HG03354 (cell line): ENCODE data around the gene ADSS1.
A peak's percentile ranks its signal among the peaks of the same experiment; 100 is the strongest.

ENCODE experiments used
- ATAC-seq: cut with Tn5 transposase; IDR thresholded peaks from one replicate; pipeline ENCODE4 v1.9.1; 2021; ENCODE audit warnings: mild to moderate bottlenecking; ENCODE audit not compliant: unreplicated experiment, poor library complexity, severe bottlenecking

The ADSS1 gene

DNA sequence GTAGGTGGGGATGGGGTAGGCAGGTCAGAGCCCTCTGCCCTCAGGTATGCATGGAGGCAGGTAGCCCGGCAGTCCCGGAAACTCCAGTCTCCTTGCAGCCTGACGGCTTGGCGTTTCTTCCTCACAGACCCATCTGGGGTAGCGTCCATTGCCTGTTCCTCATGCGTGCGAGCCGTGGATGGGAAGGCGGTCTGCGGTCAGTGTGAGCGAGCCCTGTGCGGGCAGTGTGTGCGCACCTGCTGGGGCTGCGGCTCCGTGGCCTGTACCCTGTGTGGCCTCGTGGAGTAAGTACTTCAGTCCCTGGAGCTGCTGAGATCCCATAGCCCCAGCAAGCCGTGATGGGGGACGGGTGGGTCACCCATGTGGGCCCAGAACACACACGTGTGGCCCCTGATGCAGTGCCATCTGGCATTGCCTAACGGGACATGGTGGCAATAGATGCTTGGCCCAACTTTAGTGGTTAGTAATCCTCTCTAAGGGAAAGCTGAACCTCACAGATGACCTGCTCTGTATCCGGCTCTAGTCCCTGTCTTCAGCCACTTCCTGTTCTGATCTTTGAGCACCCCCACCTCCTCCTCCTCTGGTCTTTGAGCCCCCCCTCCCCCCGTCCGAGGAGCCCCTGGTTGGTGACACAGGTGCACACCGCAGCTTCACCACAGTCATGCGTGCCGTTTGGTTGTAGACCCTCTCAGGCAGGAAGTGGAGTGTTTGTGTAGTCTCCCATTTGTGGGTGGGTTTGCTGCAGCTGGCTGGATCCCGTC, 32.6 kb downstream of the ADSS1 start:
- no peak for ATAC-seq

- ATAC-seq = no peak
These were observed 33.2 kb downstream of the ADSS1 start for GRCh38 chr14:104757238-104757585.

DNA sequence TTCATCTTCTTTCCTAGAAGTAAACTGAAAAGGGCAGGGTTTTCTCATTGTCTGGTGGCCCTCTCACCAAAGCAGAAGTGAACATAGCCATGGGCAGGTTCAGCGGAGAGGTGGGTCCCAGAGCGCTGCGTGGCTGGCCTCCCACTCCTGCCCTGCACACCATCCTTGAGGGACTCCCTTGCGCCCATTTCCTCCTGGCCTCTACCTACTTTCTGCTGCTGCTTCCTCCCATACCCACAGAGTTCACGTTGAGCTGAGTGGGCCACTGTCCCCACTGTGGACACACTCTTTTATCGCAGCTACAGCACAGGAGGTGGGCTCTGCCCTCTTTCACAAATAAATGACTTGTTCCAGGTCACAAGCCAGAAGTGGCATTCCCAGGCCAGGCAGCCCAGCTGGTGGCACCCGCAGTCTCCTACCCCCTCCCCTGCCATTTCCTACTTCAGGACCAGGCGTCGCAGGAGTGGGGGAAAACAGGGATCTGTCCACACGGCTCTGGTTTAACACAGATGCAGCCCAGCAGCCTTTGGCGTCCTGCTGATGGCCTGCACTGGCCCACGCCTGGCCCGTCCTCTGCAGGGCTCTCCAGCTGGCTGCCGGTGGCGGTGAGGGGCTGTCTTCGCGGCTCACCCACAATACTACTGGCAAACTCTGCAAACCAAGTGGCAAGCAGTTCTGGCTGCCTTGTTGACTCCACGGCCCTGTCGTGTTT, 33.8 kb downstream of the ADSS1 start:
- no peak for ATAC-seq

GRCh38 chr14:104758981-104759969, 35.2 kb downstream of the ADSS1 start:
- no peak for ATAC-seq

DNA sequence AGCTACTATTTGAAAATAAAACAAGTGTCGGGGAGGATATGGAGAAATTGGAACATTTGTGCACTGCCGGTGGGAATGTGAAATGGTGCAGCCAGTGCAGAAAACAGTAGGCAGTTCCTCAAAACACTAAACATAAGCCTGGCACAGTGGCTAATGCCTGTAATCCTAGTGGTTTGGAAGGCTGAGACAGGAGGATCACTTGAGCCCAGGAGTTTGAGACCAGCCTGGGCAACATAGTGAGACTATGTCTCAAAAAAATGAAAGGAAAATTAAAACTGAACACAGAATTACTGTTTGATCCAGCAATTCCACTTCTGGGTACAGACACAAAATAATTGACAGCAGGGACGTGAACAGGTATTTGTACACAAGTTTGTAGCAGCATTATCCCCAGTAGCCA, 41.5 kb downstream of the ADSS1 start:
- ATAC-seq = no peak

DNA sequence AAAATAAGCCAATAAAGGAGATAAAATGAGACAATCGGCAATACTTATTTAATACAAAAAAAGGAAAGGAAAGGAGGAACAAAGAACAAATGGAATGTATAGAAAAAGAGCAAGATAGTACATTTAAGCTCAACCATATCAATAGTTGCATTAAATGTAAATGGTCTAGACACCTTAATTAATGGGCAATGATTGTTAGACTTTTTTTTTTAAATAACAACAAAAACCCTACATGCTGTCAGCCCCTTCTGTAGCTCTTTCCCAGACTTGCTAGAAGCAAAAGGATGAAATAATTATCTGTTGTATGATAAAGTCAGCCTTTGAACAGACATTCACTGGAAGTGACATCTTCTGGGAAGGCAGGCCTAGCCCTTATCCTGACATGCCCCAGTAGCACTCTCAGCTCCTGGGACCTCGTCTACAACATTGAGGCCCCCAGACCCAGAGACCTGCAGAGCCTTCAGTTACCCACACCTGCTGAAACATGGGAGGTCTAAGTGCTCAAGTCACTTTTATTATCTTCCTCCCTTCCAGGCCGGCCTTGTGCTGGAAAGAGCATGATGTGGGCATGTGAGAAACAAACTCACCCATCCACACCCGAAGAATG, 42.3 kb downstream of the ADSS1 start:
- ATAC-seq = no peak

DNA sequence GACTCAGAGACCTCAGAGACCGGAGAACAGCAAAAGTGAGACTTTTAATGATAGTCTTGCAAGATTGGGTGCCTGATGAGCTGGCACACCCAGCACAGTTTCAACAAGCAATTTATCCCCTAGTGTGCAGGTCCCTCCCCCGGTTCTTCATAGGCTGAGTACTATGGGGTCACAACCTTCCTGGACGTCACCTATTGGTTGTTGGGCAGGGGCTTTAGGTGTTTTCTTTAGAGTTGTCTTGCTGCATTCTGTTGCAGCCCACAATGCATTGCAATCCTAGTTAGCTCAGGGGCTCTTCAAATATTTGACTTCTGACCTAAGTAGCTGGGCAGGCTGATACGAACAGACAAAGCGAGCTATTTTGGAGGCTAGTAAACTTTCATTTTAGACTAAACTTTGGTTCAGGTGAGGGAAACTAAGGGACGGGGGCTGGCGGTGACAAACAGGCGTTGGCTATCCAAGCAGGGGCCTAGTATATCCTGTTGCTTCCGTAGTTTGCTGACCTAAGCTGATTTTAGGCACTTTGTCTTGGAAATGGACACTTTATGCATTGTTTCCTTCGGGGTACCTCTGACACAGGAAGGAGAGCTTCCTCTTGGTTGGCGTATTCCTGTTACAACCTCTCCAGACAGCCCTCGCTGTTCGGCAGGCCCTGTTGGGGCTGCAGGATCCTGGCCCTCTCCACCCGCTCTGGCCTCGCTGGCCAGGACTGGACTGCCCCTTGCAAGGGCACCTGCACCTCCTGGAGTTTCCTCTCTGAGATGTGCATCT, 43.0 kb downstream of the ADSS1 start:
- no peak for ATAC-seq

DNA sequence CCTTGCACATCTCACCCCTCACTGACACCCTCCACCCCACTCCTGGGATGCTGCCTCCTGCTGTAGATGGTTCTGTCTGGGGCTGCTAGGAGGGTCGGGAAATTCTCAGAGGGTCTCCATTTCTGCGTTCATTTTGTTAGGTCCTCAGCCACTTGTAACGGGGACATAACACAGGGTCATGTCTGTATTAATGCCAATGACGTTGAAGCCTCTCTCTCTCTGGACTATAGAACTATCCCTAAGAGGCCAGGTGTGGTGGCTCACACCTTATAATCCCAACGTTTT, 43.5 kb downstream of the ADSS1 start:
- no peak for ATAC-seq

DNA sequence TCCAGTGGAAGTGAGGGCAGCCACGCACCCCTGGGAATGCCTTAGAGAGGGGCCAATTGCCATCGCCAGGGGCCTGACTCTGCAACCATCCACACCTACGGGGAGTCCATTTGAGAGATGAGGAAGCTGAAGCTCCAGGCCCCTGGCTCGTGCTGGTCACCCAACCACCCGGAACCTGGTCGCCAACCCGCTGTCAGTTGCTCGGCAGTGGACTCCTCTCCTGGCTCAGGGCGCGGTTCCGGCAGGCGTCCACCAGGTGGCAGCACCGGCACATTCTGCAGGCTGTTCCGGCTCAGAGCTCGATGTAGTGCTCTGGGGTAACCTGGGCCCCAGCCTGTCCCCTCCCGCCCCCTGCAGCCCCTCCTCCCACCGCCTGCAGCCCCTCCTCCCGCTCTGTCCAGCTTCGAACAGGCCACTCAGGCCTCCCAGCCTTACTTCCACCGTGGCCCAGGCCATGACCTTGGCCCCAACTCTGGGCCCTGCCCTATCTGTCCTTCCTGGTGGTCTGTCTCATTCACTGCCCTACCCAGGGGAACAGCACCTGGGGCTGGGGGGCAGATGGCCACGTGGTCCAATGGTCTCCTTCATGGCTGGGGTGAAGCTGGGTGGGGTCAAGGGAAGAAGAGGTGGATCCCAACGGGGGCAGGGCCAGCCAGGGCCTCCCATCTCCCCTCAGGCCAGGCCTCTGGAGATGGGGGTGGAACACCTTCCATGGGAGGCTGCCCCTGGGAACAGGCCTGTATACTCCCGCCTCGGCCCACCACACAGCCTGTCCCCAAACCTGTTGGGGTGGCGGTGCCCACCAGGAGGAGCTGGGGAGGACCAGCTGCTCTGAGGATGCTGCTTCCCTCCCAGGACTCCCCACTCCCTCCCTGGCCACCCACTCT, 44.7 kb downstream of the ADSS1 start:
- peak; percentile 81 for ATAC-seq

GRCh38 chr14:104769324-104770071, 45.5 kb downstream of the ADSS1 start:
- ATAC-seq = no peak

DNA sequence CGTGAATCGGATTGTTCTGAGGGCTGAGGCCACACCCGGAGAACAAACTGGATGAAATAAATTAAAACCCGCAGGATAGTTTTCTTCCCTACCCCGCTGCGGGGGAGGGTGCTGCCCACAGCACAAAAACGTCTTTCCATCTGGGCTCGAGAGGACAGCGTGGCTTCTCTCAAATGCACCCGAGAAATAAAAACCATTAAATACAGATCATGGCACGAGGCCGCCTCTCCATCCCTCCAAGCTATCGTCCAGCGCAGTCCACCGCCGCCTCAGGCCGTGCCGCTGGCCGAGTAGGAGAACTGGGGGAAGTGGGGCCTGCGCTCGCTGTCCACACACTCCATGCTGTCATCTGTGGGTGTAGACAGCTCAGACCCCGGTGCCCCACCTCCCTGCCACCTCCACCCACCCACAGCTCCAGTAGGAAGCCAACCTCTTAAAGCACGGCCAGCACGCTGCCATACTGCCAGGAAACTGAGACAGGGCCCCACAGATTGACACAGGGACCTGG, 46.1 kb downstream of the ADSS1 start:
- no peak for ATAC-seq

- no peak for ATAC-seq
These were observed 46.8 kb downstream of the ADSS1 start for GRCh38 chr14:104770851-104771272.

GRCh38 chr14:104771374-104771773, 47.3 kb downstream of the ADSS1 start:
- ATAC-seq = no peak

- no peak for ATAC-seq
These were observed 48.1 kb downstream of the ADSS1 start for GRCh38 chr14:104771918-104772706.

- ATAC-seq = no peak
These were observed 48.9 kb downstream of the ADSS1 start for GRCh38 chr14:104772707-104773504.
